ENCODE data around the gene OR2C3.
"Not testable (repeated sequence)": the region's sequence is repeated elsewhere in the genome, so short reads cannot be mapped to it uniquely, and the experiment has no call there.

The OR2C3 gene

DNA sequence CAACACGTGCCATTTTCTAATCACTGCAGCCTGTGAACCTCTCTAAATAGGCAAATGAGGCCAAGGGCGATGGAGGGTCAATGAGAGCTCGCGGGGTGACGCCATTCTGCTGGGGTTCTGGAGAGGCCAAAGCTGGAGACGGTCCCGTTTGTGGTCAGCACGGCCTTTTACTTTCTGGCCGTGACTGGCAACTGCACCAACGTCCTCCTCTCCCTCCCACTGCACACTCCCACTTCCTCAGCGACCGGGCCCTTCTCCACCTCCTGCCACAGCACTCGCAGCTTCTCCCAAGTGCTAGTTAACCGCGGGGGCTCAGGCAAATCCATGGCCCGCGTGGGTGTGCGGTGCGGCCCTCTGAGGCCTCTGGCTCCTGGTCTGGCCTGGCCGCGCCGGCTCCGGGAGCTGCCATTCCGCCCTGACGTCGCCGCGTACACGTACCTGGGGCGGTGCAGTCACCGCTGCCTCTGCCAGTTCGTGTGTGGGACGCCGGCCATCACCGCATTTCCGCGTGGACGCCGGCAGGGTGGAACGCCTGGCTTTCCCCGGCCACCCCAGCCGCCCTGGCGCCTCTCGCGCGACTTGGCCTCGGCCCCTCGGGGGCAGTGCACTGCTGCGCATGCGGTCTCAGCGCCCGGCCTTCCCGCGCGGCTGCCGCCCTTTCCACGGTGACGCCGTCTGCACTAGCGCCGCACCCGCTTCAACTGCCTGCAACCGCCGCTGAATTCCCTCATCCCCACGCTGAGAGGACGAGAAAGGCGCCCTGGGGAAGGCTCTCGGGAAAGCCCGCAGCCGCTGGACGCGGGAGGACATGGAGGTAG is 18.2 kb downstream of the OR2C3 start:
- DNase-seq, result no peak

DNA sequence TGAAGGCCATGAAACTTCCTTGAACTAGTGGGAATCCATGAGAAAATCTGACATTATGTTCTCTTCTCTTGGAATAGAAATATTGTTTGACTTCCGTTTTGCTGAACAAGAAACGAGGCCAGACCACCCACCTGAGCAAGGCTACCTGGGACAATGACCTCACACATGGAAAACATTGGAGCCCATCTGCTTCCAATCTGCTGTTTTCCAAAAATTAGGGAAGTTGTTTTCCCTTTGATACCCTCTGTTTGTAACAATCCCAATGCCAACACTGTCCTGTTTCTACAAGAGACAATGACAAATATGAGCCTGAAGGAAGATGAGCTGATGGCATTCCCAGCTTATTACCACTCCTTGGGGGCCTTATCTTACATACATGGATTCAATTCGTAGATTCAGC is 29.4 kb downstream of the OR2C3 start:
- DNase-seq, result no peak

DNA sequence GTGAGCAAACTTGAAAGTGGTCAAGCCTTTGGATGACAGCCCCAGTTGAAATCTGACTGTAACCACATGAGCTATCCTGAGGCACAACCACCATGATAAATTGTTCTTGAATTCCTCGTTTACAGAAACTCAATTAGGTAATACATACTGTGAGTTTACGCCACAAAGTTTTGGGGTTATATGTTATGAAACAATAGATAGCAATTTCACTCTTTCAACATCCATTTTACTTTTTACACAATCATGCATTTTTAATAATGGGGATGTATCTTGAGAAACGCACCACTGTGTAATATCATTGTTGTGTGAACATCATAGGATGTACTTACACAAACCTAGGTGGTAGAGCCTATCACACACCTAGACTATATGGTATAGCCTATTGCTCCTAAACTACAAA is 35.4 kb downstream of the OR2C3 start:
- DNase-seq, result no peak

DNA sequence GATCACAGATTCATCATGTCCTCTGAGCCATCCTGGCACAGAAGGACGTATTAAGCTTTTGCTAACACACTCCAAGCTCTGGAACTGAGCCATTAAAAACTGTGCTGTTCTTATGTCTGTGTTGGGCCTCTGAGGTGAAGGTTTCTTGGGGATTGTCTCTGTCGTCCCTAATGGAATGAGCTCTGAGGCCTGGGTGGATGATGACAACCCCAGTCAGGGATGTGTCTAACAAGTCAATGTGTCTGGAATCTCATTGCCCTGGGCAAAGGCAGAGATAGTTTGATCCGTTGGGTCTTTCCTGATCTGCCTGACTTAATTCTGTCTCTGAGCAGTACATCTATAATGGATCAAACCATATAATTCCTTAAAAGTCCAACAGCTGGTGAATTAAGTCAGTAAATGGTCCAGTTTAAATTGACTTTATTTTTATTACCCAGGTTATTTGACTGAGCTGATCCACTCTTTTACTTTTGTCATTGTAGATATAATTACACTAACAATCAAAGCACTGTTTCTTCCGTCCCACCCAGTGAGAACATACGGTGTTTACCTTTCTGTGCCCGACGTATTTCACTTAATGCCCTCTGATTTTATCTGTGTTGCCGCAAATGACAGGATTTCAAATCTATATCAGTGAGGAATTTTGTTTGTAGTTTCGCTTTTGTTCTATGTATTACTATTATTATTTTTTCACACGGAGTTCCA is 39.5 kb downstream of the OR2C3 start:
- no peak for DNase-seq

DNA sequence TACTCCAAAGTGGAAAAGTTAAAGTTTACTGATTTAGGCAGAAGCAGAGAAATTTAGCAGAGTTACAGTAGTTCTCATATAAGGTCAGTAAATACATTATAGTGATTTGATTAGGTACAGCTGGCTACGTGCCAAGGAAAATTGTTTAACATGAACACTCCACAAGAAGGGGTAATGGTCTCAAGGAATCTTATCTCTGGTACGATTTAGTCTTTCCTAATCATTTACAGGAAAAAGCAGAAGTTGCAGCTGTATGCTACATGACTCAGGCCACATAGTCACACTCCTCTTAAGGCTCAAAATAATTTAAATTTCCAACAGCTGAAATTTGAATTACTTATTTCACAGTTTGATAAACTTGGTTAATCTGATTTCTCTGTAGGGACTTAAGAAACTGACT is 41.5 kb downstream of the OR2C3 start:
- no peak for DNase-seq

DNA sequence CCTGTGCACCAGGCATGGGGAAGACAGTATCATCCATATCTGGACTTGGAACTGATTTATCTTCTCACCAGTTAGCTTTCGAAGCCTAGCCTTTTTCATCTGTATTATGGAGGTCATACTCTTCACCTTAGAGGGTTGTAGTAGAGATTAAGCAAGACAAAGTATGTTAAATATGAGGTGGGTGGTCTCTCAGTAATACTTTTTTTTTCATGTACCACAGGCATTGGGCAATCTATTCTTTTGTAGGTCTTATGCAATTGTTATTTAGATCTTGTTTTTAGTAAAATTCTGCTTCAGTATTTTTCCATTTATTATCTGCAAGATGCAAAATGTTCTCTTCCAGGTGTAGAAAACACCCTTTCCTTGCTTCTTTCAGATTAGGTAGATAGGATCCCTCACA is 43.1 kb downstream of the OR2C3 start:
- no peak for DNase-seq

DNA sequence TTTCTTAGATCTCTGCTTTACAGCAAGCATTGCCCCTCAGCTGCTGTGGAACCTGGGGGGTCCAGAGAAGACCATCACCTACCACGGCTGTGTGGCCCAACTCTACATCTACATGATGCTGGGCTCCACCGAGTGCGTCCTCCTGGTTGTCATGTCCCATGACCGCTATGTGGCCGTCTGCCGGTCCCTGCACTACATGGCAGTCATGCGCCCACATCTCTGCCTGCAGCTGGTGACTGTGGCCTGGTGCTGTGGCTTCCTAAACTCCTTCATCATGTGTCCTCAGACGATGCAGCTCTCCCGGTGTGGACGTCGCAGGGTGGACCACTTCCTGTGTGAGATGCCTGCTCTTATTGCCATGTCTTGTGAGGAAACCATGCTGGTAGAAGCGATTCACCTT is 44.9 kb downstream of the OR2C3 start:
- DNase-seq, result no peak

DNA sequence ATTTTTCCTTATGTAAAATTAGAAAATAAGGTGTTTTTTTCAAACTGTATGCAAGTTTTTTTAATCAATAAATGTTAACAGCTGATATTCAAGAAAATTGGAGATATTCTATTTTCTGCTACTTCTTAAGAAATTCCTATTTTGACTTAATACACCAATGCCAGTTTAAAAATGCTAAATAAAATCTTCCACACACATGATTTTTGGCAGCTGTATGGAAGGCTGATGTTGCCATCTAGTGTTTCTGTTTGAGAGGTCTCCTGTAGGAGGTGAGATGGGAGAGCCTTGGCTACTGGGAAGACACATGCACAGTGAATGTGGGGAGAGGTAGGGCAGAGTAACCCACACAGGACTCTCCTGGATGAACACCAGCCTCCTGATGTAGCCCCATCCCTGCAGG is 49.2 kb downstream of the OR2C3 start:
- peak in 1 of 2 donors; percentile 27 for DNase-seq

DNA sequence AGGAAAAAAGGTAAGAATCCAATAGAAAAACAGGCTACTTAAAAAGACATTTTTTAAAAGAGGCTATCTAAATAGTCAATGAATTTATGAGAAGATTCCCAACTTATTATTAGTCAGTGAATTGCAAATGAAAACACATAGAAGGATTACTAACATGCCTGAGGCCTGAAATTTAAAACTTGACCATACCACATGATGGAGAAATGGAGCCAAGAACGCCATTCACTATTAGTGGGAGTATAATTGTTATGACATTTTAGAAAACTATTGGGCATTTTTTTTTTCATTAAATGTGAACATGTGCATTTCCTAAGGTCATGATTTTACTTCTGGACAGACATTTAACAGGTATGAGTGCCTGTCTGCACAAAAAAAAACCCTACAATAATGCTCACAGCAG is 53.5 kb downstream of the OR2C3 start:
- no peak for DNase-seq

DNA sequence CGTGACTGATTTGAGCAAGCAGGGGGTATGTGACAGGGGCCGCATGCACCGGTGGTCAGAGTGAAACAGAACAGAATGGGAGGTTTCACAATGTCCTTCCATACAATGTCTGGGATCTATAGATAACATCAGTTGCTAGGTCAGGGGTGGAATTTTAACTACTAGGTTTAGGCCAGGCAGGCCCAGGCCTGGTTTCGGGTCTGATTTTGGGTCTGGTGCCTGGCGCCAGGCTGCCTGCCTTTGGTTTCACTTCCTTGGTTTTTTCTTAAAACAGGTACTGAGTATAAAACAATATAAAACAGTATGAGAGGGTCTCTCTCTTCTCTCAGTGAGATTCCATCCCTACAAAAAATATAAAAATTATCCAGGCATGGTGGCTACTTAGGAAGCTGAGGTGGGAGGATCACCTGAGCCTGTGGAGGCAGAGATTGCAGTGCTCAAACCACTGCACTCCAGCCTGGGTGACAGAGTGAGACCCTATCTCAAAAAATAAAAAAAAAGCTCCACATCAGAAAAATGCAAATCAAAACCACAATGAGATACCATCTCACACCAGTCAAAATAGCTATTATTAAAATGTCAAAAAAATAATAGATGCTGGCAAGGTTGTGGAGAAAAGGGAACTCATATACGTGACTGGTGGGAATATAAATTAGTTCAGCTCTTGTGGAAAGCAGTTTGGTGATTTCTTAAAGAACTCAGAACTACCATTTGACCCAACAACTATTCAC is 59.7 kb downstream of the OR2C3 start:
- not testable (repeated sequence) for DNase-seq

DNA sequence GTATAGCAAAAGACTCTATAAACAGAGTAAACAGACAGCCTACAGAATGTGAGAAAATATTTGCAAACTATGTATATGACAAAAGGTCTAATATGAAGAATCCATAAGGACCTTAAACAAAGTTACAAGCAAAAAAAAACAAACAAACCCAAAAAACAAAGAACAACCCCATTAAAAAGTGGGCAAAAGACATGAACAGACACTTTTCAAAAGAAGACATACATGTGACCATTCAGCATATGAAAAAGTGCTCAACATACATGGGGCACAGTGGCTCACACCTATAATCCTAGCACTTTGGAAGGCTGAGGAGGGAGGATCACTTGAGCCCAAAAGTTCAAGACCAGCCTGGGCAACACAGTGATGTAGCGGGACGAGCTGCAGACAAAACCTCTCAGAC is 60.4 kb downstream of the OR2C3 start:
- no peak for DNase-seq

All from stimulated activated CD4-positive, alpha-beta T cell treated with anti-CD3 and anti-CD28 coated beads, Interleukin-2, amount 100 ng/mL, for 48 hours (primary cell).